Activated CD4-positive, alpha-beta T cell treated with anti-CD3 and anti-CD28 coated beads, Interleukin-2, amount 10 ng/mL, durations not matched to agents 7 days and 5 days (primary cell): ENCODE data around the gene RUVBL1. TPM values are rescaled to one million over a fixed set of nuclear protein-coding genes. Genes with fewer than 3 reads are reported as not detected.

Experiments used
- CTCF ChIA-PET: fragments of 350-600 bp; sonication (Branson Sonifier 250); formaldehyde crosslinking; loops from one replicate; lab custom pipeline; 2021; ENCODE audit warnings: antibody characterized with exemption; lab: Charles Lee
- POLR2A ChIA-PET: fragments of 350-600 bp; sonication (Branson Sonifier 250); formaldehyde crosslinking; loops from one replicate; lab custom pipeline; 2021; ENCODE audit warnings: antibody characterized with exemption; lab: Charles Lee
- DNase-seq: peaks from one replicate; pipeline ENCODE4 v3.0.0-alpha.2; 2020
- H3K27ac Mint-ChIP-seq: one replicate; pipeline ENCODE4 v1.8.0; 2021; ENCODE audit warnings: mild to moderate bottlenecking, moderate library complexity, mixed read lengths
- H3K27me3 Mint-ChIP-seq: one replicate; pipeline ENCODE4 v1.8.0; 2021; ENCODE audit warnings: mixed read lengths
- H3K36me3 Mint-ChIP-seq: one replicate; pipeline ENCODE4 v1.8.0; 2021; ENCODE audit warnings: low read depth, mixed read lengths
- H3K4me1 Mint-ChIP-seq: one replicate; pipeline ENCODE4 v1.8.0; 2021; ENCODE audit warnings: mixed read lengths
- H3K4me3 Mint-ChIP-seq: one replicate; pipeline ENCODE4 v1.8.0; 2021; ENCODE audit warnings: mild to moderate bottlenecking, moderate library complexity, mixed read lengths
- H3K9me3 Mint-ChIP-seq: one replicate; pipeline ENCODE4 v1.8.0; 2021; ENCODE audit warnings: mixed read lengths
- total RNA-seq, 2 experiments: library from RNA; stranded (reverse); gene quantifications; one replicate each; pipeline ENCODE4 v1.2.3, GENCODE V29; 2021

RUVBL1 gene
- total RNA-seq, 2 experiments from 2014 or later: 58.3 to 58.7 TPM

GRCh38 chr3:128153156-128154041 is 29.8 kb upstream of the RUVBL1 start, which contains the start of gene EEFSEC:
Gene EEFSEC, plus strand, starts transcription at chr3:128153481. Its CDS starts 27 bp downstream, at chr3:128153508.
- Mint-ChIP-seq H3K9me3 (no peaks in the 10 kb centered on the region), H3K27ac (peak within 1 kb of the TSS; percentile 85), H3K4me1 (peaks cover 25% of the 10 kb centered on the region), H3K27me3 (no peaks in the 10 kb centered on the region), H3K36me3 (peaks cover 21% of the 10 kb centered on the region), H3K4me3 (peak within 1 kb of the TSS; percentile 82)
- DNase-seq: peak; percentile 82
- ChIA-PET CTCF (interaction anchor here (0.6 to 1.2 kb wide), 5 partner anchors 16 to 557 kb away, joined by 3 to 4 read pairs (median 3); no protein-coding TSS in a partner anchor), POLR2A (interaction anchor here (0.6 kb wide), 1 partner anchor 29 kb away, joined by 4 read pairs; the partner anchor contains the start of gene RUVBL1)

GRCh38 chr3:128152419-128153155 is 29.0 kb upstream of the RUVBL1 start:
- POLR2A ChIA-PET: no interaction called here
- H3K27me3 Mint-ChIP-seq: no peaks in the 10 kb centered on the region
- H3K27ac Mint-ChIP-seq: peak overlapping the region; percentile 85
- peaks cover 25% of the 10 kb centered on the region for H3K4me1 Mint-ChIP-seq
- peak; percentile 73 for DNase-seq
- peaks cover 16% of the 10 kb centered on the region for H3K36me3 Mint-ChIP-seq
- H3K4me3 Mint-ChIP-seq: peak overlapping the region; percentile 82
- no peaks in the 10 kb centered on the region for H3K9me3 Mint-ChIP-seq
- CTCF ChIA-PET: interaction anchor here (0.9 to 1.2 kb wide), 2 partner anchors 16 to 76 kb away, joined by 3 to 4 read pairs; no protein-coding TSS in a partner anchor

GRCh38 chr3:128151758-128152274 is 28.2 kb upstream of the RUVBL1 start:
- CTCF ChIA-PET: interaction anchor here (1.2 kb wide), 1 partner anchor 76 kb away, joined by 3 read pairs; no protein-coding TSS in a partner anchor
- Mint-ChIP-seq H3K27ac (no peak overlapping the region), H3K4me3 (no peak overlapping the region), H3K4me1 (peaks cover 25% of the 10 kb centered on the region), H3K9me3 (no peaks in the 10 kb centered on the region), H3K27me3 (no peaks in the 10 kb centered on the region), H3K36me3 (peaks cover 11% of the 10 kb centered on the region)
- POLR2A ChIA-PET: no interaction called here
- DNase-seq: no peak

- Mint-ChIP-seq H3K4me3 (no peak overlapping the region), H3K36me3 (no peaks in the 10 kb centered on the region)
- CTCF ChIA-PET: no interaction called here
Measured at GRCh38 chr3:128149650-128150049, 26.0 kb upstream of the RUVBL1 start.

GRCh38 chr3:128146201-128146600 is 22.6 kb upstream of the RUVBL1 start:
- H3K9me3 Mint-ChIP-seq: no peaks in the 10 kb centered on the region
- peaks cover 2% of the 10 kb centered on the region for H3K4me1 Mint-ChIP-seq
- no peaks in the 10 kb centered on the region for H3K27me3 Mint-ChIP-seq
- no peaks in the 10 kb centered on the region for H3K36me3 Mint-ChIP-seq
- ChIA-PET POLR2A (no interaction called here), CTCF (no interaction called here)
- no peak overlapping the region for H3K4me3 Mint-ChIP-seq
- no peak for DNase-seq
- no peak overlapping the region for H3K27ac Mint-ChIP-seq

More at GRCh38 chr3:128149650-128150049, 26.0 kb upstream of the RUVBL1 start:
- peaks cover 14% of the 10 kb centered on the region for H3K4me1 Mint-ChIP-seq
- POLR2A ChIA-PET: no interaction called here
- no peak overlapping the region for H3K27ac Mint-ChIP-seq
- no peaks in the 10 kb centered on the region for H3K9me3 Mint-ChIP-seq
- no peak for DNase-seq
- no peaks in the 10 kb centered on the region for H3K27me3 Mint-ChIP-seq

- no peak overlapping the region for H3K4me3 Mint-ChIP-seq
- no peaks in the 10 kb centered on the region for H3K36me3 Mint-ChIP-seq
- DNase-seq: no peak
- no peak overlapping the region for H3K27ac Mint-ChIP-seq
- H3K27me3 Mint-ChIP-seq: peaks cover 3% of the 10 kb centered on the region
- peaks cover 2% of the 10 kb centered on the region for H3K4me1 Mint-ChIP-seq
- ChIA-PET POLR2A (no interaction called here), CTCF (interaction anchor here (1.0 to 1.6 kb wide), 2 partner anchors 12 to 15 kb away, joined by 3 to 5 read pairs; no protein-coding TSS in a partner anchor)
- no peaks in the 10 kb centered on the region for H3K9me3 Mint-ChIP-seq
Measured at GRCh38 chr3:128145279-128145678, 21.7 kb upstream of the RUVBL1 start.

GRCh38 chr3:128144512-128145187 is 21.0 kb upstream of the RUVBL1 start:
- Mint-ChIP-seq H3K4me3 (no peak overlapping the region), H3K27ac (no peak overlapping the region), H3K9me3 (no peaks in the 10 kb centered on the region), H3K36me3 (no peaks in the 10 kb centered on the region), H3K27me3 (peaks cover 4% of the 10 kb centered on the region), H3K4me1 (peaks cover 2% of the 10 kb centered on the region)
- CTCF ChIA-PET: interaction anchor here (1.0 to 1.6 kb wide), 3 partner anchors 11 to 18 kb away, joined by 3 to 5 read pairs (median 4); no protein-coding TSS in a partner anchor
- DNase-seq: no peak
- POLR2A ChIA-PET: no interaction called here

GRCh38 chr3:128143496-128143895 is 19.9 kb upstream of the RUVBL1 start:
- no peaks in the 10 kb centered on the region for H3K9me3 Mint-ChIP-seq
- H3K4me3 Mint-ChIP-seq: no peak overlapping the region
- H3K4me1 Mint-ChIP-seq: peaks cover 2% of the 10 kb centered on the region
- no peak overlapping the region for H3K27ac Mint-ChIP-seq
- DNase-seq: no peak
- ChIA-PET POLR2A (no interaction called here), CTCF (interaction anchor here (1.2 to 1.6 kb wide), 2 partner anchors 10 to 17 kb away, joined by 4 to 5 read pairs; no protein-coding TSS in a partner anchor)
- peaks cover 14% of the 10 kb centered on the region for H3K27me3 Mint-ChIP-seq
- no peaks in the 10 kb centered on the region for H3K36me3 Mint-ChIP-seq

GRCh38 chr3:128133273-128133883 is 9.8 kb upstream of the RUVBL1 start:
- Mint-ChIP-seq H3K36me3 (no peaks in the 10 kb centered on the region), H3K27ac (no peak overlapping the region), H3K9me3 (no peaks in the 10 kb centered on the region), H3K4me3 (no peak overlapping the region), H3K4me1 (no peaks in the 10 kb centered on the region), H3K27me3 (peaks cover 16% of the 10 kb centered on the region)
- CTCF ChIA-PET: interaction anchor here (0.7 to 3.6 kb wide), 20 partner anchors 10 to 241 kb away, joined by 3 to 63 read pairs (median 3); partner anchors contain the start of gene RUVBL1
- peak; percentile 46 for DNase-seq
- POLR2A ChIA-PET: no interaction called here

GRCh38 chr3:128131897-128132646 is 8.5 kb upstream of the RUVBL1 start:
- Mint-ChIP-seq H3K36me3 (no peaks in the 10 kb centered on the region), H3K4me3 (no peak overlapping the region), H3K27ac (no peak overlapping the region), H3K4me1 (no peaks in the 10 kb centered on the region), H3K27me3 (peaks cover 9% of the 10 kb centered on the region), H3K9me3 (no peaks in the 10 kb centered on the region)
- POLR2A ChIA-PET: no interaction called here
- CTCF ChIA-PET: interaction anchor here (1.0 to 3.6 kb wide), 5 partner anchors 9 to 53 kb away, joined by 3 to 63 read pairs (median 5); partner anchors contain the start of gene RUVBL1
- DNase-seq: no peak

- Mint-ChIP-seq H3K9me3 (no peaks in the 10 kb centered on the region), H3K4me1 (peaks cover 12% of the 10 kb centered on the region), H3K27me3 (peaks cover 2% of the 10 kb centered on the region), H3K36me3 (peaks cover 3% of the 10 kb centered on the region), H3K4me3 (no peak overlapping the region), H3K27ac (no peak overlapping the region)
- POLR2A ChIA-PET: no interaction called here
- CTCF ChIA-PET: interaction anchor here (1.2 to 1.5 kb wide), 3 partner anchors 16 to 52 kb away, joined by 3 to 4 read pairs (median 3); no protein-coding TSS in a partner anchor
- no peak for DNase-seq
Measured at GRCh38 chr3:128128251-128128650, 4.6 kb upstream of the RUVBL1 start.
